ENCODE measurements around the gene UXS1. TPM values are rescaled to one million over a fixed set of nuclear protein-coding genes. Genes with fewer than 3 reads are reported as not detected.

UXS1 gene
- polyA plus RNA-seq, 1 of the 3 experiments (the other 2 are of a cell fraction), result 55.9 TPM

DNA sequence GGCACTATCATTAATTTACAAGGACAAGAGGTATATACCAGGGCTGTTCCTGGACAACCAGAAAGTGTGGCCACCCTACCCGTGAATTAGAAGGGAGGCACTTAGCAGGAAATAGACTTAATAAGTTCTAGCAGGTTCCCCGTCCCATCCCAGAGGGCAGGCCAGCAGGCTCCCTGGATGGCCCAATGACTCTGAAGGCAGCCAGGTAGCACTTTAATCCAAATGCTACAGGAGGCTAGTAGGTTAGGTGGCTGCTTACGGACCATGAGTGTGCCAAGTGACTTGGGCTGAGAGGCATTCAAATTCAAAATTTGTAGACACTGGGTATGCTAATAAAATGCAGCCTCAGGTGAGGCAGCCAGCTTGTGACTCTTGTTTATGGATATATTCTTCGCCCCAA, 123.9 kb downstream of the UXS1 start:
- H4K20me1 ChIP-seq (ENCODE audit: insufficient read depth), result no peaks in the 10 kb centered on the region
- no peak overlapping the region for H2AFZ ChIP-seq (ENCODE audit: low read depth)
- no peak overlapping the region for H3K9ac ChIP-seq
- no peaks in the 10 kb centered on the region for H3K36me3 ChIP-seq (replicated peaks in 1 of 2; ENCODE audit: control insufficient read depth in 1 of 2, insufficient read depth in 2 of 2, low read length in 1 of 2)
- 39% methylated on average over 4 of the region's 4 CpGs for WGBS (ENCODE audit: low lambda C conversion rate)
- no peaks in the 10 kb centered on the region for H3K79me2 ChIP-seq (ENCODE audit: insufficient read depth)
- H3K4me3 ChIP-seq (ENCODE audit: low read depth in 2 of 2, low read length in 1 of 2), result no peak overlapping the region
- no peak overlapping the region for H3K4me2 ChIP-seq
- POLR2A ChIA-PET, result no interaction called here
- H3K27me3 ChIP-seq (ENCODE audit: insufficient read depth), result no peaks in the 10 kb centered on the region; the same call in 1 of the 2 replicates
- H3K9me2 ChIP-seq, result no peaks in the 10 kb centered on the region
- H3K9me3 ChIP-seq, result no peaks in the 10 kb centered on the region
- TF ChIP-seq RAD21 (IDR thresholded peaks at IDR 0.05; ENCODE audit: low read length) (no peak), SMC3 (IDR thresholded peaks at IDR 0.05; ENCODE audit: low read depth, low read length) (no peak), RCOR1 (IDR thresholded peaks at IDR 0.05; ENCODE audit: low read length) (no peak), POLR2AphosphoS5 (IDR thresholded peaks at IDR 0.05; ENCODE audit: low read depth, low read length) (no peak), SIN3A (IDR thresholded peaks at IDR 0.05; ENCODE audit: borderline replicate concordance, low read depth, low read length) (no peak), TAF1 (IDR thresholded peaks at IDR 0.05; ENCODE audit: borderline replicate concordance, low read depth, low read length) (no peak), EP300 (IDR thresholded peaks at IDR 0.05; ENCODE audit: borderline replicate concordance in 1 of 2, low read depth in 1 of 2, low read length in 1 of 2) (no peak), TCF12 (IDR thresholded peaks at IDR 0.05) (no peak), JUND (IDR thresholded peaks at IDR 0.05) (no peak), FOXJ3 (CRISPR knock-in tag; IDR thresholded peaks at IDR 0.05) (no peak), TEAD4 (IDR thresholded peaks at IDR 0.05; ENCODE audit: borderline replicate concordance, insufficient read depth) (no peak)
- TF ChIP-seq, protein P1, sequence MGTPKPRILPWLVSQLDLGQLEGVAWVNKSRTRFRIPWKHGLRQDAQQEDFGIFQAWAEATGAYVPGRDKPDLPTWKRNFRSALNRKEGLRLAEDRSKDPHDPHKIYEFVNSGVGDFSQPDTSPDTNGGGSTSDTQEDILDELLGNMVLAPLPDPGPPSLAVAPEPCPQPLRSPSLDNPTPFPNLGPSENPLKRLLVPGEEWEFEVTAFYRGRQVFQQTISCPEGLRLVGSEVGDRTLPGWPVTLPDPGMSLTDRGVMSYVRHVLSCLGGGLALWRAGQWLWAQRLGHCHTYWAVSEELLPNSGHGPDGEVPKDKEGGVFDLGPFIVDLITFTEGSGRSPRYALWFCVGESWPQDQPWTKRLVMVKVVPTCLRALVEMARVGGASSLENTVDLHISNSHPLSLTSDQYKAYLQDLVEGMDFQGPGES (IDR thresholded peaks at IDR 0.05; ENCODE audit: low read depth, low read length), result no peak
- TF ChIP-seq, protein P2, sequence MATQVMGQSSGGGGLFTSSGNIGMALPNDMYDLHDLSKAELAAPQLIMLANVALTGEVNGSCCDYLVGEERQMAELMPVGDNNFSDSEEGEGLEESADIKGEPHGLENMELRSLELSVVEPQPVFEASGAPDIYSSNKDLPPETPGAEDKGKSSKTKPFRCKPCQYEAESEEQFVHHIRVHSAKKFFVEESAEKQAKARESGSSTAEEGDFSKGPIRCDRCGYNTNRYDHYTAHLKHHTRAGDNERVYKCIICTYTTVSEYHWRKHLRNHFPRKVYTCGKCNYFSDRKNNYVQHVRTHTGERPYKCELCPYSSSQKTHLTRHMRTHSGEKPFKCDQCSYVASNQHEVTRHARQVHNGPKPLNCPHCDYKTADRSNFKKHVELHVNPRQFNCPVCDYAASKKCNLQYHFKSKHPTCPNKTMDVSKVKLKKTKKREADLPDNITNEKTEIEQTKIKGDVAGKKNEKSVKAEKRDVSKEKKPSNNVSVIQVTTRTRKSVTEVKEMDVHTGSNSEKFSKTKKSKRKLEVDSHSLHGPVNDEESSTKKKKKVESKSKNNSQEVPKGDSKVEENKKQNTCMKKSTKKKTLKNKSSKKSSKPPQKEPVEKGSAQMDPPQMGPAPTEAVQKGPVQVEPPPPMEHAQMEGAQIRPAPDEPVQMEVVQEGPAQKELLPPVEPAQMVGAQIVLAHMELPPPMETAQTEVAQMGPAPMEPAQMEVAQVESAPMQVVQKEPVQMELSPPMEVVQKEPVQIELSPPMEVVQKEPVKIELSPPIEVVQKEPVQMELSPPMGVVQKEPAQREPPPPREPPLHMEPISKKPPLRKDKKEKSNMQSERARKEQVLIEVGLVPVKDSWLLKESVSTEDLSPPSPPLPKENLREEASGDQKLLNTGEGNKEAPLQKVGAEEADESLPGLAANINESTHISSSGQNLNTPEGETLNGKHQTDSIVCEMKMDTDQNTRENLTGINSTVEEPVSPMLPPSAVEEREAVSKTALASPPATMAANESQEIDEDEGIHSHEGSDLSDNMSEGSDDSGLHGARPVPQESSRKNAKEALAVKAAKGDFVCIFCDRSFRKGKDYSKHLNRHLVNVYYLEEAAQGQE (IDR thresholded peaks at IDR 0.05; ENCODE audit: low read depth, low read length), result no peak
- DNase-seq, result no peak
- no peaks in the 10 kb centered on the region for H3F3A ChIP-seq (replicated peaks; ENCODE audit: insufficient read depth)
- CTCF ChIA-PET, result no interaction called here
- no peaks in the 10 kb centered on the region; a peak in 1 of 4 replicates for H3K4me1 ChIP-seq (ENCODE audit: control insufficient read depth in 1 of 2, insufficient read depth in 2 of 2, low read depth in 1 of 2, low read length in 1 of 2)
- no peak overlapping the region for H3K27ac ChIP-seq (ENCODE audit: low read depth in 2 of 2, low read length in 1 of 2)

DNA sequence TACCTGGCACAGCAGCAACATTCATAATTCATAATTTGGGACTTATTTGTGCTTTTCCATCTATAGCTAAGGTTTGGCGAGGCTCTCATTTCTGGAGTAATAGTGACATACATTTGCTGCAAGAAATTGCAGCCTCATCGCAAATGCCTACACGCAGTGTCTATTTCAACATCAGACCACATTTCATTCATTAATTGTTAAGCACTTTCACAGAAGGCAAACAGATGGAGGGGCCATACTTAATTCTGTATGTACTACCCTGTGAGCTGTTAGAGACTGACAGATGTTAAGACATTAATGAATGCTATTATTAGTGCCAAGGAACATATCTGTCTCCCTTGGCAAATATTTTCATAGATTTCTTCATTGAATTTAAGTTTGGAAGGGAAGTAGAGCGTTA, 125.7 kb downstream of the UXS1 start:
- Histone ChIP-seq H3K79me2 (ENCODE audit: insufficient read depth) (no peaks in the 10 kb centered on the region), H3F3A (replicated peaks; ENCODE audit: insufficient read depth) (no peaks in the 10 kb centered on the region), H3K9me2 (no peaks in the 10 kb centered on the region), H3K4me2 (no peak overlapping the region), H3K4me1 (ENCODE audit: control insufficient read depth in 1 of 2, insufficient read depth in 2 of 2, low read depth in 1 of 2, low read length in 1 of 2) (no peaks in the 10 kb centered on the region; a peak in 1 of 4 replicates), H3K9ac (no peak overlapping the region), H3K36me3 (replicated peaks in 1 of 2; ENCODE audit: control insufficient read depth in 1 of 2, insufficient read depth in 2 of 2, low read length in 1 of 2) (no peaks in the 10 kb centered on the region), H3K4me3 (ENCODE audit: low read depth in 2 of 2, low read length in 1 of 2) (no peak overlapping the region), H3K27me3 (ENCODE audit: insufficient read depth) (no peaks in the 10 kb centered on the region; the same call in 1 of the 2 replicates), H2AFZ (ENCODE audit: low read depth) (no peak overlapping the region), H3K9me3 (no peaks in the 10 kb centered on the region), H4K20me1 (ENCODE audit: insufficient read depth) (no peaks in the 10 kb centered on the region), H3K27ac (ENCODE audit: low read depth in 2 of 2, low read length in 1 of 2) (no peak overlapping the region)
- CTCF ChIA-PET, result interaction anchor here (1.2 kb wide), 1 partner anchor 30 kb away, joined by 3 read pairs; no protein-coding TSS in a partner anchor
- POLR2A ChIA-PET, result no interaction called here
- 57% methylated on average over 4 of the region's 4 CpGs for WGBS (ENCODE audit: low lambda C conversion rate)
- DNase-seq, result no peak
- TF ChIP-seq POLR2AphosphoS5 (IDR thresholded peaks at IDR 0.05; ENCODE audit: low read depth, low read length) (no peak), SMC3 (IDR thresholded peaks at IDR 0.05; ENCODE audit: low read depth, low read length) (no peak), TCF12 (IDR thresholded peaks at IDR 0.05) (no peak), NRF1 (IDR thresholded peaks at IDR 0.05; ENCODE audit: low read depth, low read length) (no peak), FOXJ3 (CRISPR knock-in tag; IDR thresholded peaks at IDR 0.05) (no peak), GATA2 (CRISPR knock-in tag; IDR thresholded peaks at IDR 0.05) (no peak), RFX5 (IDR thresholded peaks at IDR 0.05; ENCODE audit: low read length) (no peak)
- TF ChIP-seq, protein P3, sequence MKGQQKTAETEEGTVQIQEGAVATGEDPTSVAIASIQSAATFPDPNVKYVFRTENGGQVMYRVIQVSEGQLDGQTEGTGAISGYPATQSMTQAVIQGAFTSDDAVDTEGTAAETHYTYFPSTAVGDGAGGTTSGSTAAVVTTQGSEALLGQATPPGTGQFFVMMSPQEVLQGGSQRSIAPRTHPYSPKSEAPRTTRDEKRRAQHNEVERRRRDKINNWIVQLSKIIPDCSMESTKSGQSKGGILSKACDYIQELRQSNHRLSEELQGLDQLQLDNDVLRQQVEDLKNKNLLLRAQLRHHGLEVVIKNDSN (IDR thresholded peaks at IDR 0.05; ENCODE audit: borderline replicate concordance, low read depth), result no peak
- TF ChIP-seq, protein P4, sequence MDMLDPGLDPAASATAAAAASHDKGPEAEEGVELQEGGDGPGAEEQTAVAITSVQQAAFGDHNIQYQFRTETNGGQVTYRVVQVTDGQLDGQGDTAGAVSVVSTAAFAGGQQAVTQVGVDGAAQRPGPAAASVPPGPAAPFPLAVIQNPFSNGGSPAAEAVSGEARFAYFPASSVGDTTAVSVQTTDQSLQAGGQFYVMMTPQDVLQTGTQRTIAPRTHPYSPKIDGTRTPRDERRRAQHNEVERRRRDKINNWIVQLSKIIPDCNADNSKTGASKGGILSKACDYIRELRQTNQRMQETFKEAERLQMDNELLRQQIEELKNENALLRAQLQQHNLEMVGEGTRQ (IDR thresholded peaks at IDR 0.05; ENCODE audit: borderline replicate concordance, low read depth, low read length), result no peak
- TF ChIP-seq, protein P5, sequence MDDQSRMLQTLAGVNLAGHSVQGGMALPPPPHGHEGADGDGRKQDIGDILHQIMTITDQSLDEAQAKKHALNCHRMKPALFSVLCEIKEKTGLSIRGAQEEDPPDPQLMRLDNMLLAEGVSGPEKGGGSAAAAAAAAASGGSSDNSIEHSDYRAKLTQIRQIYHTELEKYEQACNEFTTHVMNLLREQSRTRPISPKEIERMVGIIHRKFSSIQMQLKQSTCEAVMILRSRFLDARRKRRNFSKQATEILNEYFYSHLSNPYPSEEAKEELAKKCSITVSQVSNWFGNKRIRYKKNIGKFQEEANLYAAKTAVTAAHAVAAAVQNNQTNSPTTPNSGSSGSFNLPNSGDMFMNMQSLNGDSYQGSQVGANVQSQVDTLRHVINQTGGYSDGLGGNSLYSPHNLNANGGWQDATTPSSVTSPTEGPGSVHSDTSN (IDR thresholded peaks at IDR 0.05), result no peak
- TF ChIP-seq, protein P6, sequence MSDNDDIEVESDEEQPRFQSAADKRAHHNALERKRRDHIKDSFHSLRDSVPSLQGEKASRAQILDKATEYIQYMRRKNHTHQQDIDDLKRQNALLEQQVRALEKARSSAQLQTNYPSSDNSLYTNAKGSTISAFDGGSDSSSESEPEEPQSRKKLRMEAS (IDR thresholded peaks at IDR 0.05; ENCODE audit: low read depth), result no peak
